ENCODE data around the gene G2E3.

GRCh38 chr14:30581283-30581625 lies 22.3 kb downstream of the G2E3 start:
- TF ChIP-seq, protein P1, sequence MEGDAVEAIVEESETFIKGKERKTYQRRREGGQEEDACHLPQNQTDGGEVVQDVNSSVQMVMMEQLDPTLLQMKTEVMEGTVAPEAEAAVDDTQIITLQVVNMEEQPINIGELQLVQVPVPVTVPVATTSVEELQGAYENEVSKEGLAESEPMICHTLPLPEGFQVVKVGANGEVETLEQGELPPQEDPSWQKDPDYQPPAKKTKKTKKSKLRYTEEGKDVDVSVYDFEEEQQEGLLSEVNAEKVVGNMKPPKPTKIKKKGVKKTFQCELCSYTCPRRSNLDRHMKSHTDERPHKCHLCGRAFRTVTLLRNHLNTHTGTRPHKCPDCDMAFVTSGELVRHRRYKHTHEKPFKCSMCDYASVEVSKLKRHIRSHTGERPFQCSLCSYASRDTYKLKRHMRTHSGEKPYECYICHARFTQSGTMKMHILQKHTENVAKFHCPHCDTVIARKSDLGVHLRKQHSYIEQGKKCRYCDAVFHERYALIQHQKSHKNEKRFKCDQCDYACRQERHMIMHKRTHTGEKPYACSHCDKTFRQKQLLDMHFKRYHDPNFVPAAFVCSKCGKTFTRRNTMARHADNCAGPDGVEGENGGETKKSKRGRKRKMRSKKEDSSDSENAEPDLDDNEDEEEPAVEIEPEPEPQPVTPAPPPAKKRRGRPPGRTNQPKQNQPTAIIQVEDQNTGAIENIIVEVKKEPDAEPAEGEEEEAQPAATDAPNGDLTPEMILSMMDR (IDR thresholded peaks at IDR 0.05; ENCODE audit: borderline replicate concordance, extremely low read depth, low read length, poor library complexity, severe bottlenecking): no peak
- TF ChIP-seq EZH2 (IDR thresholded peaks at IDR 0.05; ENCODE audit: borderline replicate concordance, low read depth, low read length, severe bottlenecking): no peak
